Breast epithelium (tissue), 4 donors: ENCODE results near the gene PRICKLE2. TPM values are rescaled to one million over a fixed set of nuclear protein-coding genes. Genes with fewer than 3 reads are reported as not detected.
A peak's percentile ranks its signal among the peaks of the same experiment; 100 is the strongest.
"Not testable (repeated sequence)": the region's sequence is repeated elsewhere in the genome, so short reads cannot be mapped to it uniquely, and the experiment has no call there.

Experiments used
- DNase-seq, 2 donors: peaks; one replicate each; pipeline ENCODE4 v3.0.0-alpha.2; 2019; ENCODE audit warnings: low spot score in 2 of 2
- H3K27ac ChIP-seq, 2 donors: fragments of 200-600 bp; sonication (generic) in 1 of 2; one replicate each; pipeline ENCODE4 v1.5.1; 2016 to 2019; ENCODE audit warnings: mild to moderate bottlenecking in 1 of 2
- H3K27me3 ChIP-seq, 2 donors: fragments of 200-600 bp; sonication (generic) in 1 of 2; one replicate each; pipeline versions ENCODE4 v1.5.1 to v1.6.0; 2017 to 2019; ENCODE audit warnings: control low read depth in 1 of 2, mild to moderate bottlenecking in 1 of 2
- H3K36me3 ChIP-seq: fragments of 200-600 bp; one replicate; pipeline ENCODE4 v1.5.1; 2019
- H3K4me1 ChIP-seq, 2 donors: fragments of 200-600 bp; sonication (generic); one replicate each; pipeline ENCODE4 v1.5.1; 2016 to 2019; ENCODE audit warnings: control low read depth in 1 of 2
- H3K4me3 ChIP-seq, 3 donors: fragments of 200-600 bp; sonication (generic); 1 replicate in 2 of 3; 2 replicates in 1 of 3; pipeline ENCODE4 v1.5.1; 2016 to 2019; ENCODE audit warnings: mild to moderate bottlenecking in 3 of 3, moderate library complexity in 2 of 3
- H3K9me3 ChIP-seq, 2 donors: fragments of 200-600 bp; sonication (generic) in 1 of 2; one replicate each; pipeline ENCODE4 v1.5.1; 2016 to 2019; ENCODE audit warnings: control low read depth in 1 of 2
- CTCF ChIP-seq, 3 donors: fragments of 450-650 bp; IDR thresholded peaks; one replicate each; pipeline ENCODE4 v1.5.1; 2016 to 2017; ENCODE audit warnings: antibody characterized with exemption in 3 of 3, mild to moderate bottlenecking in 3 of 3, moderate library complexity in 3 of 3
- POLR2A ChIP-seq: fragments of 450-650 bp; IDR thresholded peaks from one replicate; pipeline ENCODE4 v1.6.1; 2016; ENCODE audit warnings: antibody characterized with exemption, mild to moderate bottlenecking, moderate library complexity
- POLR2AphosphoS5 ChIP-seq, 3 donors: sonication (generic); formaldehyde crosslinking; IDR thresholded peaks; one replicate each; pipeline ENCODE4 v1.6.1; 2017; ENCODE audit warnings: antibody characterized with exemption in 3 of 3
- intact Hi-C: fragments of 100-400 bp; cut with DNase I; formaldehyde crosslinking; loops from one replicate; pipeline ENCODE4 v1.15.1; 2023; ENCODE audit warnings: low total_unique reads
- total RNA-seq, 3 donors: library from RNA; depleted of rRNA; stranded (reverse); fragments of >200 nt; gene quantifications; one replicate each; pipeline ENCODE4 v1.1.0, GENCODE V29; 2016

PRICKLE2 gene
- total RNA-seq, 3 donors from 2014 or later: 35.1 to 72.5 (median 44.5) TPM

- Histone ChIP-seq H3K4me3 (no peak overlapping the region), H3K4me1 (no peaks in the 10 kb centered on the region), H3K27ac (no peak overlapping the region), H3K9me3 (no peaks in the 10 kb centered on the region), H3K36me3 (no peaks in the 10 kb centered on the region), H3K27me3 (no peaks in the 10 kb centered on the region)
- intact Hi-C loops: no loop called here
- DNase-seq: no peak
- TF ChIP-seq CTCF (IDR thresholded peaks at IDR 0.05) (no peak), POLR2AphosphoS5 (IDR thresholded peaks at IDR 0.05) (no peak)
Measured at GRCh38 chr3:64095802-64096201, 129.5 kb downstream of the PRICKLE2 start.

- intact Hi-C loops: no loop called here
- no peaks in the 10 kb centered on the region for H3K27me3 ChIP-seq
- no peak for DNase-seq
- no peaks in the 10 kb centered on the region for H3K4me1 ChIP-seq
- TF ChIP-seq CTCF (IDR thresholded peaks at IDR 0.05) (no peak), POLR2A (no peak), POLR2AphosphoS5 (IDR thresholded peaks at IDR 0.05) (no peak)
- H3K27ac ChIP-seq: no peak overlapping the region
- H3K36me3 ChIP-seq: no peaks in the 10 kb centered on the region
- H3K4me3 ChIP-seq: no peak overlapping the region
- H3K9me3 ChIP-seq: no peaks in the 10 kb centered on the region
Measured at GRCh38 chr3:64094713-64095079, 130.6 kb downstream of the PRICKLE2 start.

GRCh38 chr3:64093825-64094712, 131.2 kb downstream of the PRICKLE2 start:
- no peak overlapping the region for H3K27ac ChIP-seq
- no peak overlapping the region for H3K4me3 ChIP-seq
- H3K9me3 ChIP-seq: no peaks in the 10 kb centered on the region
- no peak for TF ChIP-seq CTCF (IDR thresholded peaks at IDR 0.05)
- TF ChIP-seq POLR2A: no peak
- TF ChIP-seq POLR2AphosphoS5 (IDR thresholded peaks at IDR 0.05): no peak
- H3K27me3 ChIP-seq: no peaks in the 10 kb centered on the region
- no peak for DNase-seq
- intact Hi-C loops: no loop called here
- H3K36me3 ChIP-seq: no peaks in the 10 kb centered on the region
- H3K4me1 ChIP-seq: no peaks in the 10 kb centered on the region

GRCh38 chr3:64093211-64093610, 132.1 kb downstream of the PRICKLE2 start:
- TF ChIP-seq CTCF (IDR thresholded peaks at IDR 0.05) (no peak), POLR2A (no peak), POLR2AphosphoS5 (IDR thresholded peaks at IDR 0.05) (no peak)
- no peak overlapping the region for H3K27ac ChIP-seq
- H3K4me1 ChIP-seq: no peaks in the 10 kb centered on the region
- no peak for DNase-seq
- no peaks in the 10 kb centered on the region for H3K36me3 ChIP-seq
- no peak overlapping the region for H3K4me3 ChIP-seq
- H3K27me3 ChIP-seq: no peaks in the 10 kb centered on the region
- intact Hi-C loops: no loop called here
- no peaks in the 10 kb centered on the region for H3K9me3 ChIP-seq

DNA sequence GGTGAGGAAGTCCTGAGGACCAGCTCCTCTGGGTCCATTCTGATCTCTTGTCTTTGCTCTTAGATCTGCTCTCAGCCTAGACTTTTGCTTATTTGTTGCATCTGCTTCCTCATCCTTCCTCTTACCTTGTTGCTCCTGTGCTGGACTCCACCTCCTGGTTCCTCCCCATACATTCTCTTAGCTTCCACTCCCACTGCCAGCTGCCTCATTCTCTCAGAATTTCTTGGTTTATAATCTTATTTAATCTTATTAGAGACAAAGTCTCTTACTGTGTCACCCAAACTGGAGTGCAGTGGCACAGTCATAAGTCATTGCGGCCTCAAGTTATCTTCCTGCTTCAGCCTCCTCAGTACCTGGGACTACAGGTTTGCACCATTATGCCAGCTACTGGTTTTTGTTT, 133.8 kb downstream of the PRICKLE2 start:
- Histone ChIP-seq H3K4me3 (no peak overlapping the region), H3K9me3 (no peaks in the 10 kb centered on the region), H3K27ac (no peak overlapping the region), H3K4me1 (no peaks in the 10 kb centered on the region), H3K27me3 (no peaks in the 10 kb centered on the region), H3K36me3 (no peaks in the 10 kb centered on the region)
- intact Hi-C loops: no loop called here
- no peak for TF ChIP-seq POLR2A
- TF ChIP-seq CTCF (IDR thresholded peaks at IDR 0.05): no peak
- TF ChIP-seq POLR2AphosphoS5 (IDR thresholded peaks at IDR 0.05): no peak
- DNase-seq: no peak

DNA sequence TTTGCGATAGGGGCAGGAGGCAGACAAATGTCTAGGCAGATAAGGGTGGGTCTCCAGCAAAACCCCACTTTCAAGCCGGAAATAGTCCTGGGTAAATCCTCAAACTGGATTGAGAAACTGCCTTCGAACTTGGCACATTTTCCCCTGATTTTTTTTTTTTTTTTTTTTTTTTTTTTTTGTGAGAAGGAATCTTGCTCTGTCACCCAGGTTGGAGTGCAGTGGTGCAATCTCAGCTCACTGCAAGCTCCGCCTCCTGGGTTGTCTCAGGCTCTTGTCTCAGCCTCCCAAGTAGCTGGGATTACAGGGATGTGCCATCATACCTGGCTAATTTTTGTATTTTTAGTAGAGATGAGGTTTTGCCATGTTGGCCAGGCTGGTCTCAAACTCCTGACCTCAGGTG, 135.9 kb downstream of the PRICKLE2 start:
- intact Hi-C loops, H3K36me3 ChIP-seq, H3K4me3 ChIP-seq, H3K4me1 ChIP-seq, H3K9me3 ChIP-seq, H3K27me3 ChIP-seq: not testable (repeated sequence)
- DNase-seq: peak in 1 of 2 donors; percentile 41
- H3K27ac ChIP-seq: peak overlapping the region in 1 of 2 donors; percentile 5
